Mononuclear cell (primary cell): Measurements from ENCODE around the gene ACTN3. TPM values are rescaled to one million over a fixed set of nuclear protein-coding genes. Genes with fewer than 3 reads are reported as not detected.
"Not testable (repeated sequence)": the region's sequence is repeated elsewhere in the genome, so short reads cannot be mapped to it uniquely, and the experiment has no call there.

Experiments used
- H3K27me3 ChIP-seq: 2 replicates; pipeline ENCODE4 v1.6.0; 2011; ENCODE audit warnings: low read length, control low read depth; ENCODE audit not compliant: insufficient read depth
- H3K4me1 ChIP-seq: 2 replicates; pipeline ENCODE4 v1.5.1; 2011; ENCODE audit warnings: mild to moderate bottlenecking, low read length, control low read depth; ENCODE audit not compliant: insufficient read depth
- H3K4me3 ChIP-seq: 2 replicates; pipeline ENCODE4 v1.5.1; 2011; ENCODE audit warnings: mild to moderate bottlenecking, low read length, moderate library complexity
- H3K9me3 ChIP-seq: 2 replicates; pipeline ENCODE4 v1.5.1; 2011; ENCODE audit warnings: low read depth, mild to moderate bottlenecking, control low read depth, low read length
- total RNA-seq: library from RNA; depleted of rRNA; stranded (reverse); fragments of >200 nt; gene quantifications from one replicate; pipeline ENCODE4 v1.2.3, GENCODE V29; 2012

ACTN3 gene
- total RNA-seq, 1 donor, result not detected

DNA sequence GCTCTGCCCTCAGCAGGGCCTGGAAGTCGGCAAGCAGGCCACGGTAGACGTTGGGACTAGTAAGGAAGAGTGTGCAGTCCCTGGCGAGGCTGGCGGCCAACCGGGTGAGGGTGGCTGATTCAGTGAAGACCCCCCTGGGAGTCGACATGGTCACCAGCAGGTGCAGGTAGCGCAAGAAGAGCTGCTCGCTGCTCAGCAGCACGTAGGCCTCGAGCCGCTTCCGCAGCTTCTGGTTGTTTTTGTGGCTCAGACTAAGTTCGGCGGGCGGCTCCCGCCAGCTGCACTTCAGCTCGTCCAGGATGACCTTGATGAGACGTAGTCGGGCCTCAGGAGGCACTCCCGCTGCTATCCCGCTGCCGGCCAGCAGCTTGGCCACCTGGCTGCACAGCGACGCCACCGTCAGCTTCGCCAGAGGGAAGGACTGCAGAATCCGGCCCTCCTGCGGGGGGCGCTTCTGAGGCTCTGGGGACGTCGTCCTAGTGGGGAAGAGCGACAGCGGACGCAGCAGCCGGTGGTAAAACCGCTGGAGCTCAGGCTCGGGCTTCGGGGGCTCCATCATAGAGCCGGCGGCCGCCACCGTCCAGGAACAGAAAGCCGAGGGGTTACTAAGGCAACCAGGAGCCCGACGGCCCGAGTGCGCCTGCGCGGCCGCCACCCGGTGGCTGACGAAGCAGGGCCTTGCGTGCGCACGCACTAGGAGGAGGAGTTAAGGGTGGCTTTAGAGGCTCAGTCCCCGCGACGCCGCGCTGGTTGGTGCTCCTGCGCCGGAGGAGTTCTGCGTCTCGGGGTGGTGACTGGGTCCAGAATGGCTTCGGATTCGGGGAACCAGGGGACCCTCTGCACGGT, 46.0 kb downstream of the ACTN3 start, which contains the start of the genes CCDC87 and CCS:
Gene CCDC87, minus strand, starts transcription at position 607 of the 846 bp plus-strand sequence. Its CDS starts 48 bp downstream, at position 559.
Gene CCS, plus strand, starts transcription at position 729 of the 846 bp plus-strand sequence. Its CDS starts 77 bp downstream, at position 806.
- Histone ChIP-seq H3K27me3 (no peaks in the 10 kb centered on the region), H3K4me3 (peak within 1 kb of the TSS; percentile 57), H3K4me1 (peaks cover 23% of the 10 kb centered on the region), H3K9me3 (no peaks in the 10 kb centered on the region)

DNA sequence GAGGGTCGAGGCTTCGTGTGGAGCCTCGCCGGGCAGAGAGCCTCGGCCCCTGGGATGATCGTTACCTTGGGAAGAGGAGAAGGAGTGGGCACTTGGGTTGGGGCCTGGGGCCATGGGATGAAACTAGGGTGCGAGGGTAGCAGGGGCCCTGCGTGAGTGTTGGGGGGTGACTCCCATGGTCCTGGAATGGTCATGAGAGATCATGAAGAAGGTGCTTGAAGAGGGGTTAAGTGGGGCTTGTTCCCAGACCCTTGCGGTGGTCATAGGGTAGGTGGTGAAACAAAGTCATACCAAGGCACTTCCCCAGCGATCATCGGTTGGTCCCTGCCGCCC, 46.6 kb downstream of the ACTN3 start:
- Histone ChIP-seq H3K4me1 (peaks cover 23% of the 10 kb centered on the region), H3K4me3 (peak overlapping the region; percentile 57), H3K27me3 (no peaks in the 10 kb centered on the region), H3K9me3 (no peaks in the 10 kb centered on the region)

DNA sequence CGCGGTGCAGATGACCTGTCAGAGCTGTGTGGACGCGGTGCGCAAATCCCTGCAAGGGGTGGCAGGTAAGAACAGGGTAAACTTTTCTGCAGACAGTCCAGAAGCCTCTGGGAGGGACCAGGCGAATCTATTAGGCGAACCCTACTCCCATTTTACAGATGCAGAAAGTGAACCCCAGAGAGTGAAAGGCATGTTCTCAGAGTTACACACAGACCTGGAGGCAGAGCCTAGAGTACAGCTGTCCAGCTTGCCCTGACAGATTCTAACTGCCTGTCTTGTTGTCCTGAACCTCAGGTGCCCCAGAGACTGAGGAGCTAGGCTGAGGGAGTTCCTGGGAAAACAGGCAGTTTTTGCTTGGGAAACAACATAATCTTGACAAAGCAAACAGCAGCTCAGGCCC, 46.9 kb downstream of the ACTN3 start:
- Histone ChIP-seq H3K27me3 (no peaks in the 10 kb centered on the region), H3K4me1 (peaks cover 23% of the 10 kb centered on the region), H3K4me3 (peak overlapping the region; percentile 57), H3K9me3 (no peaks in the 10 kb centered on the region)

DNA sequence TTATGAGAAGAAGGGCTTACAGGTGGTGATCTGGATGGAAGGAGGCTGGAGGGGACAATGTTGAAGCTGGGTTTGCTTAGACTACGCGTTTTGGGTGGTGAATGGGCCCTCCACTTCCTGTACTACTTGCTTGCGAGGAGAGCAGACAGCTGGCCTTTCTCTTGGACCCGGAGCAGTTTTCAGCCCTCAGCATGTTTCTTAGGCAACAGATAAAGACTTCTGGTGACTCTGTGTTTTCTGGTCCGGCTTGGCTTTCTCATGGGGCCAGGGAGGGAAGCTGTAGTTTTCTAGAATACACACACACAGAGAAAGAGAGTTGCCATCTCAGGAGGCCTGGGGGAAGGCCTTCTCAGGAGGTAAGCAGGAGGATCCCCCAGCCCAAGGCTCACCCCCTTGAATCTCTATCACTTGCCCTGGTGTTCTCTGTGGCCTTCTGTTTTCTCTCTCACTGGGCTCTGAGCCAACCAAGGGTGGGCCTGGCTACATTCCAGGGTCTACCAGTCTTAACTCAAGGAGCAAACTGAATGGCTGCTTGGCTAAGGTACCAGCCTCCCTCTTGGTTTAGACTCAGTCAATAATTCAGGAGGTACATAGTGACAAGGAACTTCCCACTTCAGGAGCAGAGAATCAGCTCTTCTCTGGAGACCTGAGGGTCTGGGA, 48.7 kb downstream of the ACTN3 start:
- Histone ChIP-seq H3K4me3 (no peak overlapping the region), H3K4me1 (peaks cover 27% of the 10 kb centered on the region), H3K27me3 (no peaks in the 10 kb centered on the region), H3K9me3 (no peaks in the 10 kb centered on the region)

DNA sequence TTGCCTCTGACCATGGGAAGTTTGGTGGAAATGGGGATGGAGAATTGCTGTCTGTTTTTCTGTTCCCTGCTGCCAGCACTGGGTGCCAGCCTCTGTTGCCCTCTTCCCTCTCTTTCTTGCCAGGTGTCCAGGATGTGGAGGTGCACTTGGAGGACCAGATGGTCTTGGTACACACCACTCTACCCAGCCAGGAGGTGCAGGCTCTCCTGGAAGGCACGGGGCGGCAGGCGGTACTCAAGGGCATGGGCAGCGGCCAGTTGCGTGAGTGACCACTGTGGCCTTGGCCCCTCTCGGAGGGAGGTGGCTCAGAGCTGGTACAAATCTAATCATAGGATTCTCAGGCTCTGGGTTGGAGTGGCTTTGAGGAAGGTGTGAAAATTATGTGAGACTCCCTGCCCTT, 52.3 kb downstream of the ACTN3 start:
- no peaks in the 10 kb centered on the region for H3K9me3 ChIP-seq
- peaks cover 19% of the 10 kb centered on the region for H3K4me1 ChIP-seq
- no peaks in the 10 kb centered on the region for H3K27me3 ChIP-seq
- H3K4me3 ChIP-seq, result no peak overlapping the region

DNA sequence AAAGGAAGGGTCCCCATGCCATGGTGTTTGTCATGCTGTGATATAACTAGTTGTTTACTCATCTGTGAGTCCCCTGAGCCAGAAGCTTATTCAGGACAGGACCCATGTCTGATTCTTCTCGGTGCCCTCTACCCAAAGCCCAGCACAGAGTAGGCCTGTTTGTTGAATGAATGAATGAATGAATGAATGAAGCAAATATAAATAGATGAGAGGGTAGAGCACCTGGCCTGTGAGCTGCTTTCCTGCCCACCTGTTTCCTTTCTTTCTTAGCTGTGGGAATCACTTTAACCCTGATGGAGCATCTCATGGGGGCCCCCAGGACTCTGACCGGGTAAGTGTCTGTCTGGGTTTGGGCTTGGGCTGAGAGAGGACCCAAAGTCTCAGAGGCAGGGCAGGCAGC, 53.5 kb downstream of the ACTN3 start:
- H3K27me3 ChIP-seq, result no peaks in the 10 kb centered on the region
- H3K4me1 ChIP-seq, result peaks cover 13% of the 10 kb centered on the region
- H3K9me3 ChIP-seq, result no peaks in the 10 kb centered on the region
- no peak overlapping the region for H3K4me3 ChIP-seq

DNA sequence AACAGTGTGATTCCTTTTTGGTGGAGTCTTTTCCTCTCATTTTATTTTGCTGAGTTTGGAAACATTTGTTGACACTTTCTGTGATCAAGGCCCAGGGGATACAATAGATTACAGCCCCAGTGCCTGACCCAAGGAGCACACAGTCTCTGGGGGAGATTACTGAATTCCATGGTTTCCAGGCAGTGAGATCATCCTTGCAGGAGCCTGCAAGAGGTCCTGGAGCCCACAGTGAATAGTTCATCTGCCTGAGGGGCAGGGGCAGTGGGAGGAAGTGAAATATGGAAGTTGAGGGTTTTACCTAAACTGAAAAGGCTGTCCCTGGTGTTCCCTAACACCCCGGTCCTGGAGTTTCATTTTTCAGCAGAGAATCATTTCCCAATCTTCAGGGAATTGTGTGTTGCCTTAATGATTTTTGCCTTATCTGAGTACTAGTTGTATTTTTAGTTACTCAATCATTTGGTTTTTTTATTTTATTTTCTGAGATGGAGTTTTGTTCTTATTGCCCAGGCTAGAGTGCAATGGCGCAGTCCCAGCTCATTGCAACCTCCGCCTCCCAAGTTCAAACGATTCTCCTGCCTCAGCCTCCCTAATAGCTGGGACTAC, 54.0 kb downstream of the ACTN3 start:
- Histone ChIP-seq H3K4me3 (no peak overlapping the region), H3K9me3 (no peaks in the 10 kb centered on the region), H3K27me3 (no peaks in the 10 kb centered on the region), H3K4me1 (peaks cover 13% of the 10 kb centered on the region)

DNA sequence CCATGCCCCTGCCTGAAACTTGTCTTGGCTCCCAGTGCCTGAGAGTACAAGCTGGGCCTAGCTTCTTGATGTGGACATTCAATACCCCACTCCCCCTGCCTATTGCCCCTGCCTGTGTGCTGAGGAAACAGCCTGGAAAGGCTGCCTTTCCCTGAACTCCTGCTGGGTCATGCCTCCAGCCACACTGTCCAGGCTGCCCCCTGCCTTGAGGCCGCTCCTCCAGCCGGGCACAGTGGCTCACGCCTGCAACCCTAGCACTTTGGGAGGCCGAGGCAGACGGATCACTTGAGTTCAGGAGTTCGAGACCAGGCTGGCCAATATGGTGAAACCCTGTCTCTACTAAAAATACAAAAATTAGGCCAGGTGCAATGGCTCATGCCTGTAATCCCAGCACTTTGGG, 56.4 kb downstream of the ACTN3 start:
- Histone ChIP-seq H3K4me1 (peaks cover 19% of the 10 kb centered on the region), H3K27me3 (no peaks in the 10 kb centered on the region), H3K9me3 (no peaks in the 10 kb centered on the region), H3K4me3 (no peak overlapping the region)

DNA sequence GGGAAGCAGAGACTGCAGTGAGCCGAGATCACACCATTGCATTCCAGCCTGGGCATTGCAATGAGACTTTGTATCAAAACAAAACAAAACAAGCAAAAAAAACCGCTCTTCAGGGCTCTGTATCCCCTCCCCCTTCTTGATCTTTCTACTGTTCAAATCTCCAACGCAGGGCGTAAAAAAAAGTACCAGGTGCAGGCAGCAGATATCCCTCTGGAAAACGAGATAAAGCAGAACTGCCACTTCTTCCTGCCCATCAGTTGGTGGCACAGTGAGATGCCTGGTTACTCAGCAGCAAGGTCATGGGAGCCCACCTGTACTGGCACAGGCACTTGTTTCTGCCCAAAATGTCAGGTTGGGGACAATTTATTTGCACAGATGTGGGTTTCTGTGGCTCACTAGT, 57.5 kb downstream of the ACTN3 start:
- no peak overlapping the region for H3K4me3 ChIP-seq
- H3K9me3 ChIP-seq, result no peaks in the 10 kb centered on the region
- H3K4me1 ChIP-seq, result peaks cover 23% of the 10 kb centered on the region
- H3K27me3 ChIP-seq, result no peaks in the 10 kb centered on the region

DNA sequence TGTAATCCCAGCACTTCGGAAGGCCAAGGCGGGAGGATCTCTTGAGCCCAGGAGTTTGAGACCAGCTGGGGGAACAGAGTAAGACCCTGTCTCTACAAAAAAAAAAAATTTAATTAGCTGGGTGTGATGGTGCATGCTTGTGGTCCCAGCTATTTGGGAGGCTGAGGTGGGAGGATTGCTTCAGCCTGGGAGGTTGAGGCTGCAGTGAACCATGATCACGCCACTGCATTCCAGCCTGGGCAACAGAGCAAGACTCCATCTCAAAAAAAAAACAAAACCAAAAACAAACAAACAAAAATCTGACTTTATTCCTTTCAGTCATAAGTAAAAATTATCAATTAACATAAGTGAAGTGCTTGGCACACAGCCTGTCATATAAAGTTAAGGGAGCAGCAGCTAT, 59.9 kb downstream of the ACTN3 start:
- H3K4me1 ChIP-seq, result peaks cover 32% of the 10 kb centered on the region
- not testable (repeated sequence) for H3K9me3 ChIP-seq, H3K27me3 ChIP-seq, H3K4me3 ChIP-seq

DNA sequence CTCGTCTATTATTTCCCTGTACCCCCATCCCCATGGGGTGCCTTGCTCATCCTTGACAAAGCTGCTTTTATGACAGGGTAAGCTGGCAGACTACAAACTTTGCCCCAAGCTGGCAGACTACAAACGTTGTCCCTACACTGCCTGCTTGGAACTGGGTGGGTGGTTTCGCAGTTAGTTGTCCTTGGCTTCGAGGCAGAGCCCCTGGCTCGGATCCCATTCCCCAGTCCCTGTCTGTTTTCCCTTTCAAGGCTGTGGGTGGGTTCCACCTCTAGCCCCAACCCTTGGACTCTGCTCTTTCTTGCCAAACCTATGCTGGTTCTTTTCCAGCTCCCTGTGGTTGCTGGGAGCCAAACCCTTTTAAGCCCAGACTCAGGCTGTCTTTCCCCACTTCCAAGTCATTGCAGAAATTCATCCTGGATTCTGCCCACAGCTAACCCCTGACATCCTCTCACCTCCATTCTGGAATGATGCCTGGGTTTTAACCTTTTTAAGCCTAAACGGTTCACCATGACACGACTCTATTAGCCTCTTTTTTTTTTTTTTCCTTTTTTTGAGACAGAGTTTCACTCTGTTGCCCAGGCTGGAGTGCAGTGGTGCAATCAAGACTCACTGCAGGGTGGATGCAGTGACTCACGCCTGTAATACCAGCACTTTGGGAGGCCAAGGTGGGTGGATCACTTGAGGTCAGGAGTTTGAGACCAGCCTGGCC, 60.6 kb downstream of the ACTN3 start:
- Histone ChIP-seq H3K9me3 (no peaks in the 10 kb centered on the region), H3K27me3 (no peaks in the 10 kb centered on the region), H3K4me1 (peaks cover 35% of the 10 kb centered on the region), H3K4me3 (no peak overlapping the region)

DNA sequence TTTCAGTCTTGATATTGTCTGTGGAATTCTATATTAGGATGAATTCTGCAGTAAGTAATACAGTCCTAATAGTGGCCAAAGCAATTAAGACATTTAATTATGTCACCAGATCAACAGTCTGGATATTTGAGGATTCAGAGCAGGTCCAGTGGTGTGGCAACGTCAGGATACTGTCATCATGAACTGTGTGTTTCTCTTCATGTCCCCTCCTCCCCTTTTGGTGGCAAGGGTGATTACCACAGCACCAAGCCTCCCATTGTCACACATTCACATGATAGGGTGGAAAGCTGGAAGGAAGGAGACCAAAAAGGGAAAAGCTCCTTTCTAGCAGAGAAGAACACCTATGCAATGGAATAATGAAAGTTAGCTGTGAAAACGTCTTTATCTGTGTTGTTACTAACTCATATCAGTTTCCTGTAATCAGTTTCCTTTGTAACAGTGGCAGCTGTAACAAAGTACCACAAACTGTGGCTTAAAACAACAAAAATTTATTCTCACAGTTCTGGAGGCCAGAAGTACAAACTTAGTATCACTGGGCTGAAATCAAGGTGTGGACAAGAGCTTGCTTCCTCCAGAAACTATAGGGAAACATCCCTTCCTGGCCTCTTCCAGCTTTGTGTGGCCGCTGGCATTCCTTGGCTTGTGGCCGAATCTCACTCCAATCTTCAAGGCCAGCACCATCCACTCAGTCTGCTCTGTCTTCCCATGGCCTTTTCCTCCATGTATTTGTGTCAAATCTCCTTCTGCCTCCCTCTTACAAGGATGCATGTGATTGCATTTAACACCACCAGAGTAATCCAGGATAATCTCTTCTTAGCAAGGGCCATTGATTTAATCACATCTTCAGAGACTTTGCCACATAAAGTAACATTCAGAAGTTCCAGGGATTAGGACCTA, 63.3 kb downstream of the ACTN3 start:
- no peaks in the 10 kb centered on the region for H3K9me3 ChIP-seq
- H3K4me3 ChIP-seq, result no peak overlapping the region
- no peaks in the 10 kb centered on the region for H3K27me3 ChIP-seq
- H3K4me1 ChIP-seq, result peaks cover 35% of the 10 kb centered on the region

DNA sequence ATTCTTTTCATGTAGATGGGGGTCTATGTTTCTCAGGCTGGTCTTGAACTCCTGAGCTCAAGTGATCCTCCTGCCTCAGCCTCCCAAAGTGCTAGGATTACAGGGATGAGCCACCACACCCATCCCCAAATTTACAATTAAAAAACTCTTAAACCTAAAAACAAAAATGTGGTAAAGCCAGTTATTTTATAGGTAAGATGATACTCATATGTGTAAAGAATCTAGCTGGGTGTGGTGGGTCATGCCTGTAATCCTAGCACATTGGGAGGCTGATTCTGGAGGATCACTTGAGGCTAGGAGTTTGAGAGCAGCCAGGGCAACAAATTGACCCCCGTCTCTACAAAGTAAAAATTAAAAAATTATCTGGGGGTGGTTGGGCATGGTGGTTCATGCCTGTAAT, 65.8 kb downstream of the ACTN3 start:
- H3K9me3 ChIP-seq, result no peaks in the 10 kb centered on the region
- no peaks in the 10 kb centered on the region for H3K27me3 ChIP-seq
- H3K4me1 ChIP-seq, result peaks cover 41% of the 10 kb centered on the region
- no peak overlapping the region for H3K4me3 ChIP-seq
